Epithelial cell of proximal tubule (primary cell): Measurements from ENCODE around the gene RUFY4. TPM values are rescaled to one million over a fixed set of nuclear protein-coding genes. Genes with fewer than 3 reads are reported as not detected.

Experiments used
- DNase-seq: peaks from one replicate; pipeline ENCODE4 v3.0.0-alpha.2; 2011; ENCODE audit warnings: low read depth
- H3K4me3 ChIP-seq: 2 replicates; pipeline ENCODE4 v1.5.1; 2011; ENCODE audit warnings: low read depth, mild to moderate bottlenecking, low read length
- CTCF ChIP-seq: conservative IDR thresholded peaks from 2 replicates; pipeline ENCODE4 v1.5.1; 2012; ENCODE audit warnings: low read depth, mild to moderate bottlenecking, low read length
- total RNA-seq: library from RNA; depleted of rRNA; stranded (reverse); fragments of >200 nt; gene quantifications from 2 replicates; pipeline ENCODE4 v1.2.3, GENCODE V29; 2015

Gene RUFY4
- total RNA-seq, 1 donor from 2014 or later, result not detected

- DNase-seq, result no peak
- H3K4me3 ChIP-seq, result no peak overlapping the region
- no peak for TF ChIP-seq CTCF
Measured at GRCh38 chr2:218063896-218064295, 5.2 kb upstream of the RUFY4 start.

GRCh38 chr2:218065239-218066006 is 3.6 kb upstream of the RUFY4 start:
- DNase-seq, result no peak
- no peak for TF ChIP-seq CTCF
- H3K4me3 ChIP-seq, result no peak overlapping the region

- no peak for DNase-seq
- TF ChIP-seq CTCF, result no peak
Measured at GRCh38 chr2:218066926-218067515, 2.0 kb upstream of the RUFY4 start.

DNA sequence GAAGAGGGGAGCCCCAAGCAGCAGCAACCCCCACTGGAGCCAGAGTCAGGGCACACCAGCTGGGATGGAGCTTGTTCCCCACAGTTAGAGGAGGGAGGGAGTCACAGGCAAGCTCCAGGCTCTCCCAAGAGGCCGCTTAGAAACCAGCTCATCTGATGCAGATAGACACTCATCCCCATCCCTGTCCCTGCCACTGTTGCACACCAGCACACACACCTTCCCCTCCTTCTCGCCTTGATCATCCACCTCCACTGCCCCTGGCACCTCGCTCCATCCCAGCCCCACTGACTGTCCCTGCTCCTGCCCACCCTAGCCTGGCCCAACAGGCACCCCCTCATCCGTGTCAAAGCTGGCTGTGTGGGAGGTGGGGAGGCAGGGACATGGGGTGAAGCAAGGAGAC is 1.5 kb upstream of the RUFY4 start:
- DNase-seq, result no peak
- no peak overlapping the region for H3K4me3 ChIP-seq
- no peak for TF ChIP-seq CTCF

More at GRCh38 chr2:218066926-218067515, 2.0 kb upstream of the RUFY4 start:
- H3K4me3 ChIP-seq, result no peak overlapping the region

DNA sequence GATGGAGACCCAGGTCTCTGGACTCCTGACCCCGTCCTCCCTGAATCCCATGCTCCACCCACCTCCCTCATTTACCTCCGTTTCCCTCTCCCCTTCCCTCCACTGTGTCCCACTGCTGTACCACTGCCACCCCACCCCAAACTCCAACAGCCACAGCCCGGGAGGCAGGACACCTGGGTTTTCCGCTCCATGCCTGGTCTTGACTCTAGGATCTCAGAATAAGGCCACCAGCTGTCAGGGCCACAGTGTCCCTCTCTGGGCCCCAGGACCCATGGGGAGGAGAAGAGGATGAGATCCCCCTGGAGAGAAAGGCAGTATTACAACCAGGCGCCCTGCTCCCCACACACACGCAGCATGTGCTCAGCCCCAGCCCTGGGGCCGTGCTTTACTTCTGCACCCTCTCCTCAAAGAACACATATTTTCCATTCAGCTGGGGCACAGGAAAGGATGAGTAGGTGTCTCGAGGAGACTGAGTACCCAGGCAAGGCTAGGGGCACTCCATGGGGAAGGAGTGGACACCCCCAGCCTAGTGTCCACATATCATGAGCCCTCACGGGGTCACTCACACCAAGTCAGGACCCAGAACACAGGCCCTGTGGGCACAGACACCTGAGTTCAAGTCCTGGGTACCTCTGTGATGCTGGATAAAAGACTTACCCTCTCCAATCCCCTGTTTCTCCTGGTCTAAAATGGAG is 700 bp downstream of the RUFY4 start:
- TF ChIP-seq CTCF, result no peak
- no peak overlapping the region for H3K4me3 ChIP-seq
- DNase-seq, result no peak

- TF ChIP-seq CTCF, result no peak
- no peak overlapping the region for H3K4me3 ChIP-seq
- no peak for DNase-seq
Measured at GRCh38 chr2:218070587-218070986, 1.5 kb downstream of the RUFY4 start.
